ENCODE data around the gene EFL1.

The EFL1 gene

GRCh38 chr15:82108489-82109078, 153.9 kb downstream of the EFL1 start:
- Histone ChIP-seq H3K4me3 (ENCODE audit: low read depth, low read length) (no peak overlapping the region), H3K9me3 (ENCODE audit: severe bottlenecking) (no peaks in the 10 kb centered on the region), H3K27ac (no peak overlapping the region), H3K27me3 (ENCODE audit: insufficient read depth, low read depth, severe bottlenecking) (no peaks in the 10 kb centered on the region), H3K36me3 (no peaks in the 10 kb centered on the region)
- peak; percentile 63 for TF ChIP-seq CTCF (IDR thresholded peaks at IDR 0.05; ENCODE audit: low read depth, low read length)
- peak; percentile 67 for DNase-seq

- Histone ChIP-seq H3K27me3 (ENCODE audit: insufficient read depth, low read depth, severe bottlenecking) (no peaks in the 10 kb centered on the region), H3K36me3 (no peaks in the 10 kb centered on the region), H3K27ac (no peak overlapping the region), H3K9me3 (ENCODE audit: severe bottlenecking) (no peaks in the 10 kb centered on the region), H3K4me3 (ENCODE audit: low read depth, low read length) (no peak overlapping the region)
- no peak for DNase-seq
- no peak for TF ChIP-seq CTCF (IDR thresholded peaks at IDR 0.05; ENCODE audit: low read depth, low read length)
Measured at GRCh38 chr15:82106679-82107078, 155.9 kb downstream of the EFL1 start.

GRCh38 chr15:82105451-82106215, 156.9 kb downstream of the EFL1 start:
- TF ChIP-seq CTCF (IDR thresholded peaks at IDR 0.05; ENCODE audit: low read depth, low read length): peak; percentile 33; the same call in 1 of the 2 replicates
- Histone ChIP-seq H3K27me3 (ENCODE audit: insufficient read depth, low read depth, severe bottlenecking) (no peaks in the 10 kb centered on the region), H3K9me3 (ENCODE audit: severe bottlenecking) (no peaks in the 10 kb centered on the region), H3K4me3 (ENCODE audit: low read depth, low read length) (no peak overlapping the region), H3K27ac (no peak overlapping the region), H3K36me3 (no peaks in the 10 kb centered on the region)
- DNase-seq: peak; percentile 38

GRCh38 chr15:82103468-82103867, 159.1 kb downstream of the EFL1 start:
- TF ChIP-seq CTCF (IDR thresholded peaks at IDR 0.05; ENCODE audit: low read depth, low read length): peak; percentile 33; the same call in 1 of the 2 replicates
- peak; percentile 21 for DNase-seq

GRCh38 chr15:82100111-82100929, 162.2 kb downstream of the EFL1 start:
- no peak overlapping the region for H3K4me3 ChIP-seq (ENCODE audit: low read depth, low read length)
- no peak for TF ChIP-seq CTCF (IDR thresholded peaks at IDR 0.05; ENCODE audit: low read depth, low read length)
- no peaks in the 10 kb centered on the region for H3K27me3 ChIP-seq (ENCODE audit: insufficient read depth, low read depth, severe bottlenecking)
- DNase-seq: peak; percentile 34
- H3K36me3 ChIP-seq: no peaks in the 10 kb centered on the region
- H3K9me3 ChIP-seq (ENCODE audit: severe bottlenecking): no peaks in the 10 kb centered on the region
- no peak overlapping the region for H3K27ac ChIP-seq

More at GRCh38 chr15:82103468-82103867, 159.1 kb downstream of the EFL1 start:
- H3K27ac ChIP-seq: no peak overlapping the region
- no peak overlapping the region for H3K4me3 ChIP-seq (ENCODE audit: low read depth, low read length)
- no peaks in the 10 kb centered on the region for H3K36me3 ChIP-seq
- H3K27me3 ChIP-seq (ENCODE audit: insufficient read depth, low read depth, severe bottlenecking): no peaks in the 10 kb centered on the region
- no peaks in the 10 kb centered on the region for H3K9me3 ChIP-seq (ENCODE audit: severe bottlenecking)

All from WERI-Rb-1 (cell line).